C4-2B (cell line): ENCODE measurements around the gene FBLN5.

Experiments
- H3K27ac ChIP-seq: fragments of 450-650 bp; 2 replicates; pipeline ENCODE4 v1.5.1; 2017
- ZFX ChIP-seq: fragments of 450-650 bp; IDR thresholded peaks from 2 replicates; pipeline ENCODE4 v1.6.1; 2017
- TF ChIP-seq, protein P1 (sequence below): fragments of 450-650 bp; conservative IDR thresholded peaks from 2 replicates; pipeline ENCODE4 v1.5.1; 2017; ENCODE audit warnings: mild to moderate bottlenecking

FBLN5 gene

GRCh38 chr14:91869556-91869955, 77.9 kb downstream of the FBLN5 start:
- no peak for TF ChIP-seq ZFX
- TF ChIP-seq, protein P1, sequence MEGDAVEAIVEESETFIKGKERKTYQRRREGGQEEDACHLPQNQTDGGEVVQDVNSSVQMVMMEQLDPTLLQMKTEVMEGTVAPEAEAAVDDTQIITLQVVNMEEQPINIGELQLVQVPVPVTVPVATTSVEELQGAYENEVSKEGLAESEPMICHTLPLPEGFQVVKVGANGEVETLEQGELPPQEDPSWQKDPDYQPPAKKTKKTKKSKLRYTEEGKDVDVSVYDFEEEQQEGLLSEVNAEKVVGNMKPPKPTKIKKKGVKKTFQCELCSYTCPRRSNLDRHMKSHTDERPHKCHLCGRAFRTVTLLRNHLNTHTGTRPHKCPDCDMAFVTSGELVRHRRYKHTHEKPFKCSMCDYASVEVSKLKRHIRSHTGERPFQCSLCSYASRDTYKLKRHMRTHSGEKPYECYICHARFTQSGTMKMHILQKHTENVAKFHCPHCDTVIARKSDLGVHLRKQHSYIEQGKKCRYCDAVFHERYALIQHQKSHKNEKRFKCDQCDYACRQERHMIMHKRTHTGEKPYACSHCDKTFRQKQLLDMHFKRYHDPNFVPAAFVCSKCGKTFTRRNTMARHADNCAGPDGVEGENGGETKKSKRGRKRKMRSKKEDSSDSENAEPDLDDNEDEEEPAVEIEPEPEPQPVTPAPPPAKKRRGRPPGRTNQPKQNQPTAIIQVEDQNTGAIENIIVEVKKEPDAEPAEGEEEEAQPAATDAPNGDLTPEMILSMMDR = no peak
- peak overlapping the region; percentile 14 for H3K27ac ChIP-seq

GRCh38 chr14:91867316-91867988, 80.0 kb downstream of the FBLN5 start, which contains the start of gene TC2N:
Gene TC2N, minus strand, starts transcription at chr14:91867536. Its CDS starts 53,767 bp downstream, at chr14:91813769.
- peak within 1 kb of the TSS; percentile 8; the same call in 1 of the 2 replicates for H3K27ac ChIP-seq
- TF ChIP-seq ZFX = no peak
- TF ChIP-seq, protein P1 = no peak

DNA sequence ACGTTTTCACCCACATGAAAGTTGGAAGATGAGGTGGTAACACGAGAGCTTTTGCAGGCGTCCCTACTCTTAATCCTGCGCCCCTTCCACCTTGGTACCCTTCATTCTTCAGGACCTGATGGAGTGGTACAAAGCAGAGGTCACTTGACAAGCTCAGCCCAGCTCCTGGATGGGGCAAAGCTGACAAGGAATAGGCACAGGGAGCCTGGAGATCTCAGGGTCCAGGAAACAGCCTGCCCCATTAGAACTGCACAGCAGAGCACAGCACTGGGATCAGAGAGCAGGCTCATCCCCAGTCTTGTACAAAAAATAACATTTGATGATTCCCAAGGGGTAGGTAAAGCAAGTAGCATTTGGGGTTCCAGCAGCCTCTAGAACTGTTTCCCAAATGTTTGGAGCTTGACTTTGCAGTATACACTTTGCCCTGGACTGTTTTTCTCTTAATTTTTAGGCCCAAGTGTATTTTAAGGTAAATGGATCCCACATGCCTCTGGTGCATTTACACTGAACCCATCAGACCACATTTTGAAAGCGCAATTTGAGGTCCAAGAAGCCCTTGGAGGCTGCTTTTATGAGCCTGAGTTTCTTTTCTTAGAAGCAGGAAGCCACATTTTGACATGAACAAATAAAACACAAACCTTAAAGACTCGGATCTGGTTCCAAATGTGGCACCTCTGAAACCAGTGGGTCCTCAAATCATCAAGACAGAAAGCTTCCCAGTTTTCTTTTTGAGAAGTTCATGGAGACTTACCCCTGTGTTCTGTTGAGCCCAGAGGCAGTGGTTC, 80.8 kb downstream of the FBLN5 start:
- TF ChIP-seq ZFX = no peak
- TF ChIP-seq, protein P1 = no peak
- H3K27ac ChIP-seq = no peak overlapping the region

- TF ChIP-seq ZFX = no peak
- TF ChIP-seq, protein P1 = no peak
- no peak overlapping the region for H3K27ac ChIP-seq
Measured at GRCh38 chr14:91866061-91866460, 81.4 kb downstream of the FBLN5 start.

DNA sequence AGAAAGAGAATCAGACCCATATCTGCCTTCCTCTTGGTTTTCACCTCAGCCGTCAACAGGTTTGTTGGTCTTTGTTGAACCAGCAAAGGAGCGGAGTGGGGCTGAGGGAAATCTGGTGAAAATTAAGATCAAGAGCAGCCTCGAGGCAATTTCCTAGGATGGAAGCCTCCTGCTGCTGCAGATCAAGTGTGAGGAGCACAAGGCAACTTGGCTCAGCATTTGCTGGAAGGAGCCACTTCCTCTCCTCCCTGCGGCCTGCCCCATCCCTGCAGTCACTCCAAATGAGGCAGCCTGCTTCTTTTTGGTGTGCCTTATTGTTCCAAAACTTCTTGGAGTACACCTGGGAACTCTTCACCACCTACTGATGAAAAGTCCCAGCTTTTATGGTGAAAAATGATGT, 85.1 kb downstream of the FBLN5 start:
- TF ChIP-seq, protein P1 = no peak
- no peak overlapping the region for H3K27ac ChIP-seq

DNA sequence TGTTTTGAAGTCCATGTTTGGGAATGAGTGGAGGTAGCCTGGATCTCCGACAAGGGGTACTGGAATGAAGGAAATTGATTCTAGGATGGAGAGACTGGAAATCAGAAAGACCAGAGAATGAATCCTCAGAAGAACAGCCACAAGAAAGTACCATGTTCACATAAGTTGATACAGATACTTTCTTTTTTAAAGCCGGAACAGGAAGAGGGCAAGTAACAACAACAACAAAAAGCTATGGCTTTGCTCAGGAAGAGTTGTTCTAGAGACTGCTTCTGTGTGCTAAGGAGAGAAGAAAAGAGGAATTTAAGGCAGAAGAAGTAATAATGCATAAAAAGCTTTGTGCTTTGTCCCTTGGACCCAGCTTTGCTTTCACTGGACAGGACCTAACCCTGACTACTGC, 86.4 kb downstream of the FBLN5 start:
- TF ChIP-seq ZFX = no peak
- TF ChIP-seq, protein P1 = no peak
- H3K27ac ChIP-seq = no peak overlapping the region

- TF ChIP-seq, protein P1 = no peak
- TF ChIP-seq ZFX = no peak
- H3K27ac ChIP-seq = no peak overlapping the region
Measured at GRCh38 chr14:91860238-91860637, 87.3 kb downstream of the FBLN5 start.
